Ovary (tissue), 9 donors: ENCODE data around the gene NSRP1. TPM values are rescaled to one million over a fixed set of nuclear protein-coding genes. Genes with fewer than 3 reads are reported as not detected.

ENCODE experiments used
- DNase-seq, 5 donors: peaks; one replicate each; pipeline ENCODE4 v3.0.0-alpha.2; 2019 to 2020
- H3K27ac ChIP-seq, 2 donors: fragments of 200-600 bp; one replicate each; pipeline versions ENCODE4 v1.5.1 to v1.8.0; 2019 to 2022
- H3K27me3 ChIP-seq: fragments of 200-600 bp; one replicate; pipeline ENCODE4 v1.8.0; 2022
- H3K36me3 ChIP-seq: fragments of 200-600 bp; sonication (generic); one replicate; pipeline ENCODE4 v1.5.1; 2019
- H3K4me1 ChIP-seq: one replicate; pipeline ENCODE4 v1.8.1; 2013; ENCODE audit warnings: mild to moderate bottlenecking, moderate library complexity; ENCODE audit not compliant: insufficient read depth
- H3K4me3 ChIP-seq: fragments of 200-600 bp; sonication (generic); one replicate; pipeline ENCODE4 v1.5.1; 2017
- H3K9me3 ChIP-seq, 2 donors: fragments of 200-600 bp in 1 of 2; sonication (generic) in 1 of 2; one replicate each; pipeline versions ENCODE4 v1.5.1 to v1.8.1; 2013 to 2019; ENCODE audit warnings: mild to moderate bottlenecking in 1 of 2, moderate library complexity in 1 of 2
- EP300 ChIP-seq: sonication (generic); formaldehyde crosslinking; IDR thresholded peaks from one replicate; pipeline ENCODE4 v1.6.1; 2017; ENCODE audit warnings: antibody characterized with exemption
- POLR2A ChIP-seq: fragments of 450-650 bp; IDR thresholded peaks from one replicate; pipeline ENCODE4 v1.6.1; 2017; ENCODE audit warnings: antibody characterized with exemption, mild to moderate bottlenecking, moderate library complexity
- WGBS, 3 donors: extraction: QIAGEN DNeasy Blood & Tissue Kit in 1 of 3; methylation state at CpG; one replicate each; pipeline versions ENCODE4 v1.1.5 to v1.1.7; 2013 to 2017; 5-methylcytosine and 5-hydroxymethylcytosine counted together
- intact Hi-C, 4 donors: fragments of 100-400 bp; cut with DNase I; formaldehyde crosslinking; loops; one replicate each; pipeline versions ENCODE4 v1.11.0 to v1.15.1; 2022 to 2023
- polyA plus RNA-seq, 2 donors: library from polyadenylated mRNA; stranded (reverse); fragments of 200-250 nt in 1 of 2; fragments of 350-450 nt in 1 of 2; fragmentation: Illumina TruSeq in 1 of 2; extraction: RNeasy Lipid Tissue Mini Kit (QIAGEN cat#74804) in 1 of 2; gene quantifications; one replicate each; pipeline ENCODE4 v1.2.3, GENCODE V29; 2013 to 2014
- total RNA-seq, 7 donors: library from RNA; depleted of rRNA in 2 of 7; stranded (reverse); fragments of >200 nt in 2 of 7; fragmentation: NEBNext Ultra II Directional in 3 of 7; extraction: Animal tissue kit (Norgen Biotek cat#: 25700) in 3 of 7; gene quantifications; one replicate each; pipeline versions ENCODE4 v1.1.0 to v1.2.4, GENCODE V29; 2016 to 2023
- TF ChIP-seq, protein P1 (sequence below), 3 donors: fragments of 450-650 bp in 2 of 3; fragments of 200-600 bp in 1 of 3; IDR thresholded peaks; one replicate each; pipeline versions ENCODE4 v1.5.1 to v1.8.0; 2016 to 2022; ENCODE audit warnings: antibody characterized with exemption in 3 of 3, mild to moderate bottlenecking in 1 of 3
- donor health status: DM: no; HTN: no; CAD: no; lungs with moderate emphysema.
- donor health status: DM: no; HTN: no; CAD: no.
- donor health status: Bipolar disorder and iron deficiency.
- donor health status: DM: yes; HTN: yes; CAD: no.
- donor health status: DM: no; HTN: no; CAD: no.
- donor health status: DM: yes; HTN: yes; CAD: no.

The NSRP1 gene
- total and polyA plus RNA-seq, 9 donors = 19.0 to 42.1 (median 26.6) TPM

GRCh38 chr17:30225112-30225511 lies 108.5 kb downstream of the NSRP1 start:
- DNase-seq = no peak
- TF ChIP-seq, protein P1, sequence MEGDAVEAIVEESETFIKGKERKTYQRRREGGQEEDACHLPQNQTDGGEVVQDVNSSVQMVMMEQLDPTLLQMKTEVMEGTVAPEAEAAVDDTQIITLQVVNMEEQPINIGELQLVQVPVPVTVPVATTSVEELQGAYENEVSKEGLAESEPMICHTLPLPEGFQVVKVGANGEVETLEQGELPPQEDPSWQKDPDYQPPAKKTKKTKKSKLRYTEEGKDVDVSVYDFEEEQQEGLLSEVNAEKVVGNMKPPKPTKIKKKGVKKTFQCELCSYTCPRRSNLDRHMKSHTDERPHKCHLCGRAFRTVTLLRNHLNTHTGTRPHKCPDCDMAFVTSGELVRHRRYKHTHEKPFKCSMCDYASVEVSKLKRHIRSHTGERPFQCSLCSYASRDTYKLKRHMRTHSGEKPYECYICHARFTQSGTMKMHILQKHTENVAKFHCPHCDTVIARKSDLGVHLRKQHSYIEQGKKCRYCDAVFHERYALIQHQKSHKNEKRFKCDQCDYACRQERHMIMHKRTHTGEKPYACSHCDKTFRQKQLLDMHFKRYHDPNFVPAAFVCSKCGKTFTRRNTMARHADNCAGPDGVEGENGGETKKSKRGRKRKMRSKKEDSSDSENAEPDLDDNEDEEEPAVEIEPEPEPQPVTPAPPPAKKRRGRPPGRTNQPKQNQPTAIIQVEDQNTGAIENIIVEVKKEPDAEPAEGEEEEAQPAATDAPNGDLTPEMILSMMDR (IDR thresholded peaks at IDR 0.05) = no peak
- no peak for TF ChIP-seq EP300
- TF ChIP-seq POLR2A = no peak
- Histone ChIP-seq H3K27me3 (no peaks in the 10 kb centered on the region), H3K9me3 (no peaks in the 10 kb centered on the region), H3K4me1 (no peaks in the 10 kb centered on the region), H3K4me3 (no peak overlapping the region), H3K36me3 (no peaks in the 10 kb centered on the region), H3K27ac (no peak overlapping the region)
- 74 to 85% (median 84%) methylated on average over 3 of the region's 3 CpGs for WGBS, 3 donors
- intact Hi-C loops = no loop called here

DNA sequence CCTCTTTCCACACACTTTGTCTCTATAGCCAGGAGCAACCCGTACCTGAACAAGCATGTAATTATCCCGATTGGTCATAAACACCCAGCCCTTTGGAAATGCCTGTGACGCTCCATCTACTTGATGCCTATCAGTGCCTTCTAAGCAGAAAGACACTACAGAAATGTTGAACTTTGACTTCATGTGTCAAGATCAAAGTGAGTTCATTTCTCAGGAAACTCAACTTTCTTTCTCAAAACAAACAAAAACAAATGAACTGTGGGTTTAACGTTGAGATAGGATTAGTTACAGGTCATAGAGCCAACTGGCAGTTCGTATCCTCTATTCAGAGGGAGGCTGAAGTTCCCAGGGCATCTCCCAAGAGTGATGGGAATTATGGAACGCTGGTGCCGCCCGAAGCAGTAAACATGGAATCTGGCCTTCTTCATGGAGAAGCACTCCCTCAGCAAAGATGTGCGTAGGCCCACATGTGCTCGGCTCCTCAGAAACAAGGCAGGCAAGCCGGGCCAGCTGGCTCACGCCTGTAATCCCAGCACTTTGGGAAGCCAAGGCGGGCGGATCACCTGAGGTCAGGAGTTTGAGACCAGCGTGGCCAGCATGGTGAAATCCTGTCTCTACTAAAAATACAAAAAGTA lies 109.4 kb downstream of the NSRP1 start:
- Histone ChIP-seq H3K27me3 (no peaks in the 10 kb centered on the region), H3K9me3 (no peaks in the 10 kb centered on the region), H3K36me3 (no peaks in the 10 kb centered on the region), H3K4me1 (no peaks in the 10 kb centered on the region), H3K4me3 (no peak overlapping the region), H3K27ac (no peak overlapping the region)
- no peak for TF ChIP-seq POLR2A
- TF ChIP-seq, protein P1 (IDR thresholded peaks at IDR 0.05) = no peak
- TF ChIP-seq EP300 = no peak
- intact Hi-C loops = no loop called here
- 84 to 89% (median 88%) methylated on average over 15 of the region's 15 CpGs for WGBS, 3 donors
- no peak for DNase-seq

- no peak for DNase-seq
- Histone ChIP-seq H3K36me3 (no peaks in the 10 kb centered on the region), H3K4me3 (no peak overlapping the region), H3K27me3 (no peaks in the 10 kb centered on the region), H3K9me3 (no peaks in the 10 kb centered on the region), H3K27ac (no peak overlapping the region), H3K4me1 (no peaks in the 10 kb centered on the region)
- intact Hi-C loops = no loop called here
- 80 to 88% (median 87%) methylated on average over 10 of the region's 10 CpGs for WGBS, 3 donors
- TF ChIP-seq POLR2A (no peak), EP300 (no peak)
- TF ChIP-seq, protein P1 (IDR thresholded peaks at IDR 0.05) = no peak
These were observed 110.3 kb downstream of the NSRP1 start for GRCh38 chr17:30226878-30227277.

DNA sequence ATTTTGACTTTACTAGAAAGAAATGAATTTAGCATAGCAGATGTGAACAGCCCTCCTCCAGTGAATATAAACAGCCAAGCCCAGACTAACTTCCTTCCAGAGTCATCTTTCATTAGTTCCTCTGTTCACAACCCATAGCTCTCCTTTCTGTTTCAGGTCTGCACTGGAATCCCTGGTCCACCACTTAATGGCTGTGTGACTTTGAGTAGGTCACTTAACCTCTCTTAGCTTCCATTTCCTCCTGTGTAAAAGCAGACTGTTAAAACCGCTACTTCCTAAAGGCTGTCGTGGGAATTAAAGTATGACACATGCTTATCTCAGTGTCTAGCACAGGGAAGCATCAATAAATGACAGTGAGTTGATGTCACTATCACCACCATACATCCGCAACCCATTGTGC lies 111.4 kb downstream of the NSRP1 start:
- intact Hi-C loops = no loop called here
- 80 to 89% (median 81%) methylated on average over 3 of the region's 3 CpGs for WGBS, 3 donors
- Histone ChIP-seq H3K36me3 (no peaks in the 10 kb centered on the region), H3K27me3 (no peaks in the 10 kb centered on the region), H3K4me1 (no peaks in the 10 kb centered on the region), H3K4me3 (no peak overlapping the region), H3K9me3 (no peaks in the 10 kb centered on the region), H3K27ac (no peak overlapping the region)
- TF ChIP-seq POLR2A = no peak
- no peak for TF ChIP-seq EP300
- TF ChIP-seq, protein P1 (IDR thresholded peaks at IDR 0.05) = no peak
- DNase-seq = no peak
